Keratinocyte (primary cell): ENCODE measurements around the gene PRKAG2. TPM values are rescaled to one million over a fixed set of nuclear protein-coding genes. Genes with fewer than 3 reads are reported as not detected.

ENCODE experiments used
- DNase-seq: peaks from one replicate; pipeline ENCODE4 v3.0.0-alpha.2; 2011; ENCODE audit warnings: low read depth, missing footprints, low spot score
- FAIRE-seq: peaks from 2 replicates; lab custom pipeline; 2011; peaks lifted over from hg19 to GRCh38; lab: Jason Lieb, UNC
- H2AFZ ChIP-seq: 2 replicates; pipeline ENCODE4 v1.6.0; 2012; ENCODE audit warnings: low read length, control low read depth, inconsistent platforms; ENCODE audit not compliant: control insufficient read depth
- H3K27ac ChIP-seq: 2 replicates; pipeline ENCODE4 v1.5.1; 2011; ENCODE audit warnings: low read length; ENCODE audit not compliant: control insufficient read depth, insufficient read depth
- H3K27me3 ChIP-seq: 3 replicates; pipeline ENCODE4 v1.6.0; 2011; ENCODE audit warnings: low read length; ENCODE audit not compliant: control insufficient read depth, insufficient read depth; ENCODE audit errors: extremely low read depth
- H3K36me3 ChIP-seq, 2 experiments: 2 replicates in 1 of 2; 3 replicates in 1 of 2; pipeline ENCODE4 v1.5.1; 2011; ENCODE audit warnings: low read length in 2 of 2, mild to moderate bottlenecking in 1 of 2; ENCODE audit not compliant: control insufficient read depth in 2 of 2, insufficient read depth in 2 of 2; ENCODE audit errors: extremely low read depth in 1 of 2
- H3K4me1 ChIP-seq: 3 replicates; pipeline ENCODE4 v1.5.1; 2011; ENCODE audit warnings: low read length; ENCODE audit not compliant: control insufficient read depth, insufficient read depth; ENCODE audit errors: extremely low read depth
- H3K4me2 ChIP-seq: 3 replicates; pipeline ENCODE4 v1.6.0; 2011; ENCODE audit warnings: low read depth, low read length; ENCODE audit not compliant: control insufficient read depth, insufficient read depth; ENCODE audit errors: extremely low read depth
- H3K4me3 ChIP-seq, 3 experiments: fragments of 200-600 bp in 1 of 3; sonication (generic) in 1 of 3; 2 replicates in 2 of 3; 3 replicates in 1 of 3; pipeline ENCODE4 v1.5.1; 2011 to 2016; ENCODE audit warnings: low read length in 3 of 3, mild to moderate bottlenecking in 3 of 3, control low read depth in 2 of 3, inconsistent platforms in 1 of 3, low read depth in 1 of 3, mixed read lengths in 1 of 3, mixed run types in 1 of 3, moderate library complexity in 1 of 3; ENCODE audit not compliant: control insufficient read depth in 2 of 3, insufficient read depth in 2 of 3; ENCODE audit errors: extremely low read depth in 1 of 3
- H3K79me2 ChIP-seq: 2 replicates; pipeline ENCODE4 v1.6.0; 2012; ENCODE audit warnings: low read length; ENCODE audit not compliant: control insufficient read depth, insufficient read depth
- H3K9ac ChIP-seq: 3 replicates; pipeline ENCODE4 v1.6.0; 2011; ENCODE audit warnings: low read length; ENCODE audit not compliant: control insufficient read depth, insufficient read depth; ENCODE audit errors: extremely low read depth
- H3K9me1 ChIP-seq: 3 replicates; pipeline ENCODE4 v1.6.0; 2011; ENCODE audit warnings: low read length; ENCODE audit not compliant: control insufficient read depth, insufficient read depth; ENCODE audit errors: extremely low read depth
- H3K9me3 ChIP-seq: 2 replicates; pipeline ENCODE4 v1.5.1; 2012; ENCODE audit warnings: low read depth, low read length; ENCODE audit not compliant: control insufficient read depth
- H4K20me1 ChIP-seq: 3 replicates; pipeline ENCODE4 v1.6.0; 2011; ENCODE audit warnings: low read length; ENCODE audit not compliant: control insufficient read depth, insufficient read depth; ENCODE audit errors: extremely low read depth
- EZH2 ChIP-seq: IDR thresholded peaks from one replicate; pipeline ENCODE4 v1.6.1; 2012; ENCODE audit warnings: inconsistent platforms, mild to moderate bottlenecking, low read length, moderate library complexity
- dilution Hi-C: fragments of 300-500 bp; cut with MboI; formaldehyde crosslinking; loops from one replicate; pipeline ENCODE4 v1.7.0; 2020; ENCODE audit warnings: low sequenced_read_pairs; ENCODE audit not compliant: extremely low pct_ligation_motif_present
- polyA plus RNA-seq, 5 experiments: library from polyadenylated mRNA; depleted of rRNA in 3 of 5; stranded (reverse) in 3 of 5; stranded (forward) in 1 of 5; unstranded in 1 of 5; fragments of >200 nt; gene quantifications; 1 replicate in 1 of 5; 2 replicates in 3 of 5; 3 replicates in 1 of 5; pipeline versions ENCODE4 v1.2.1 to v1.2.3, GENCODE V29; 2011 to 2012; ENCODE audit warnings: missing spikeins in 2 of 5, low read depth in 1 of 5, low replicate concordance in 1 of 5
- TF ChIP-seq, protein P1 (sequence below), 3 experiments: IDR thresholded peaks in 1 of 3; conservative IDR thresholded peaks in 1 of 3; optimal IDR thresholded peaks in 1 of 3; 2 replicates in 2 of 3; 3 replicates in 1 of 3; pipeline versions ENCODE3 to v1.5.1; 2011; ENCODE audit warnings: low read length in 3 of 3, mild to moderate bottlenecking in 3 of 3, moderate library complexity in 2 of 3, control low read depth in 1 of 3, inconsistent platforms in 1 of 3; ENCODE audit not compliant: insufficient read depth in 2 of 3; ENCODE audit errors: extremely low read depth in 1 of 3

Gene PRKAG2
- polyA plus RNA-seq, 1 donor (not counting 4 experiments of a cell fraction or from before 2014, with no cell fraction given) = 39.5 TPM

DNA sequence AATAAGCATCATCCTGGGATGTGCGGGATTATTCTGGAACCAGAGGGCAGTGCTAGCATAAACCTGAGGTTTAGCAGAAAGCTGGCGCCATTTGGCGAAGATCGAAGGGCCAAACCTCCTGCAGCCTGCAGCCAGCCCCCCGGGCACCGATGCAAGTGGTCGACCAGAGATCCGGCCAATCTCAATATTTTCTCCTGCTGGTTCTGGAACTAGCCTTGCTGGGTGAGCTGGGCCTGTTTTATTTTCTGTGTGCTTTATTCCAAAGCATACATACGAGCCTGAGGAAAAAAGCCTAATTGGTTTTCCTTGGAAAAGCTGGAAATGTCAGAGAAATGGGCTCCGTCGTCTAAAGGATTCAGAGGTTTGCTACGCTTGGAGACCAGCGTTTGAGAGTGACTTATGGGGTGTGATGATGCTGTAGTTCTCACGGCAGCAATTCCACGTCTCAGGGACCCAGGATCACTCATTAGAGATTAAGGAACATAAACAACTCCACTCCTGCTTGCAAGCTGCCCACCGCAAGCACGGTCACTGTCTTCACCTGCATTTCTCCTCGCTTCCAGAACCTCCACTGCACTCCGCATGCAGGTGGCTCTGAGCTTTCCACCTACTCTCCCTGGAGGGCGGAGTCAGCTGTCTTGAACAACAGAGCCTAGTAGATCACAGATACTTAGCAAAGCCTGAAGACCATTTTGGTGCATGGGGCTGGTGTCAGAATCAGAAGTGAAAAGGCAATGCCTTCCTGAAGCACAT is 60.2 kb downstream of the PRKAG2 start:
- no peak overlapping the region for H3K9ac ChIP-seq
- DNase-seq (no peak), FAIRE-seq (no peak)
- no peaks in the 10 kb centered on the region for H4K20me1 ChIP-seq
- H3K9me1 ChIP-seq = no peaks in the 10 kb centered on the region
- no peaks in the 10 kb centered on the region for H3K9me3 ChIP-seq
- no peak overlapping the region for H3K27ac ChIP-seq
- no peak for TF ChIP-seq EZH2
- TF ChIP-seq, protein P1, sequence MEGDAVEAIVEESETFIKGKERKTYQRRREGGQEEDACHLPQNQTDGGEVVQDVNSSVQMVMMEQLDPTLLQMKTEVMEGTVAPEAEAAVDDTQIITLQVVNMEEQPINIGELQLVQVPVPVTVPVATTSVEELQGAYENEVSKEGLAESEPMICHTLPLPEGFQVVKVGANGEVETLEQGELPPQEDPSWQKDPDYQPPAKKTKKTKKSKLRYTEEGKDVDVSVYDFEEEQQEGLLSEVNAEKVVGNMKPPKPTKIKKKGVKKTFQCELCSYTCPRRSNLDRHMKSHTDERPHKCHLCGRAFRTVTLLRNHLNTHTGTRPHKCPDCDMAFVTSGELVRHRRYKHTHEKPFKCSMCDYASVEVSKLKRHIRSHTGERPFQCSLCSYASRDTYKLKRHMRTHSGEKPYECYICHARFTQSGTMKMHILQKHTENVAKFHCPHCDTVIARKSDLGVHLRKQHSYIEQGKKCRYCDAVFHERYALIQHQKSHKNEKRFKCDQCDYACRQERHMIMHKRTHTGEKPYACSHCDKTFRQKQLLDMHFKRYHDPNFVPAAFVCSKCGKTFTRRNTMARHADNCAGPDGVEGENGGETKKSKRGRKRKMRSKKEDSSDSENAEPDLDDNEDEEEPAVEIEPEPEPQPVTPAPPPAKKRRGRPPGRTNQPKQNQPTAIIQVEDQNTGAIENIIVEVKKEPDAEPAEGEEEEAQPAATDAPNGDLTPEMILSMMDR (optimal IDR thresholded peaks at IDR 0.05 in 1 of 3, IDR thresholded peaks at IDR 0.05 in 1 of 3, conservative IDR thresholded peaks at IDR 0.05 in 1 of 3; ENCODE audit: extremely low read depth in 1 of 3, insufficient read depth in 2 of 3, low read length in 3 of 3) = no peak
- no peak overlapping the region for H3K4me3 ChIP-seq
- no peak overlapping the region for H3K4me2 ChIP-seq
- H3K4me1 ChIP-seq = no peaks in the 10 kb centered on the region
- dilution Hi-C loops = no loop called here
- peaks cover 7% of the 10 kb centered on the region for H3K27me3 ChIP-seq
- no peak overlapping the region for H2AFZ ChIP-seq
- no peaks in the 10 kb centered on the region for H3K36me3 ChIP-seq
- no peaks in the 10 kb centered on the region for H3K79me2 ChIP-seq

DNA sequence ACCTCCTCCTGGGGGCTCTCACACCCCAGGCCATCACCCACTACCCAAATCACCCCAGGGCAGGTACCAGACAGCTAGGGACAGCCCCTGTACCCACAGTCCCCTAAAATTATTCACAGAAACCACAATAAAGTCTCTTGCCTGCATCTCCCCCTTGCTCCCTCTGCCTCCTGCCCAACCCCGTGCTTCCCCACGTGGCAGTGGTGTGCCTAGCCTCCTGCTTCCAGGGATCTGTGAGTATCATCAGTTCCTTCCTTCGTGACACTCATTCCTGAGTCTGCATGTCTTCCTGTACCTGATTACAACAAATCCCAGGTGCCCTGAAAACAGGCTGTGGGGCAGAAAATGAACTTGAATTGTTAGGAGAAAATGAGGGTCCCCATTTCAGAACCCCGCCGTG is 61.5 kb downstream of the PRKAG2 start:
- H3K4me2 ChIP-seq = no peak overlapping the region
- H3K36me3 ChIP-seq = no peaks in the 10 kb centered on the region
- peaks cover 7% of the 10 kb centered on the region for H3K27me3 ChIP-seq
- H3K4me3 ChIP-seq = no peak overlapping the region
- H3K4me1 ChIP-seq = no peaks in the 10 kb centered on the region
- FAIRE-seq (no peak), DNase-seq (no peak)
- TF ChIP-seq EZH2 = no peak
- TF ChIP-seq, protein P1 (optimal IDR thresholded peaks at IDR 0.05 in 1 of 3, IDR thresholded peaks at IDR 0.05 in 1 of 3, conservative IDR thresholded peaks at IDR 0.05 in 1 of 3; ENCODE audit: extremely low read depth in 1 of 3, insufficient read depth in 2 of 3, low read length in 3 of 3) = no peak
- dilution Hi-C loops = no loop called here
- H3K9me3 ChIP-seq = no peaks in the 10 kb centered on the region
- H3K79me2 ChIP-seq = no peaks in the 10 kb centered on the region
- no peaks in the 10 kb centered on the region for H4K20me1 ChIP-seq
- no peak overlapping the region for H3K9ac ChIP-seq
- H3K9me1 ChIP-seq = no peaks in the 10 kb centered on the region
- H2AFZ ChIP-seq = no peak overlapping the region
- H3K27ac ChIP-seq = no peak overlapping the region
